HEK293T (cell line): ENCODE measurements around the gene IFIT1.

Experiments used
- ELF4 ChIP-seq: fragments of 450-650 bp; IDR thresholded peaks from 2 replicates; pipeline ENCODE4 v1.6.1; 2017; ENCODE audit warnings: antibody characterized with exemption
- FOXM1 ChIP-seq: fragments of 450-650 bp; IDR thresholded peaks from 2 replicates; pipeline ENCODE4 v1.6.1; 2017; ENCODE audit warnings: mild to moderate bottlenecking, borderline replicate concordance
- HDGF ChIP-seq: fragments of 450-650 bp; IDR thresholded peaks from 2 replicates; pipeline ENCODE4 v1.6.1; 2017; ENCODE audit warnings: antibody characterized with exemption, borderline replicate concordance
- NFRKB ChIP-seq: fragments of 450-650 bp; IDR thresholded peaks from 2 replicates; pipeline ENCODE4 v1.6.1; 2016; ENCODE audit warnings: mild to moderate bottlenecking, moderate library complexity
- SP1 ChIP-seq: fragments of 450-650 bp; IDR thresholded peaks from 2 replicates; pipeline ENCODE4 v1.6.1; 2017
- ZNF384 ChIP-seq: fragments of 450-650 bp; IDR thresholded peaks from 2 replicates; pipeline ENCODE4 v1.6.1; 2016

GRCh38 chr10:89427629-89428028, 35.2 kb downstream of the IFIT1 start:
- TF ChIP-seq FOXM1 (no peak), SP1 (no peak), ELF4 (no peak), NFRKB (no peak), HDGF (no peak), ZNF384 (no peak)
